ENCODE results near the gene HIBADH. TPM values are rescaled to one million over a fixed set of nuclear protein-coding genes. Genes with fewer than 3 reads are reported as not detected.

HIBADH gene
- total RNA-seq, 1 experiment from 2014 or later, result 31.2 TPM

- intact Hi-C loops (cut with micrococcal nuclease; ENCODE audit: unreplicated experiment), result no loop called here
- BruUV-seq (replicated peaks), result no TSS peak
- DNase-seq (ENCODE audit: low read depth, low spot score) (no peak), ATAC-seq (no peak)
- H3K4me3 ChIP-seq (ENCODE audit: low read depth in 2 of 2, low read length in 2 of 2), result no peak overlapping the region
- ChIA-PET POLR2A (no interaction called here), CTCF (no interaction called here)
- no peaks in the 10 kb centered on the region for H3K9me3 ChIP-seq (ENCODE audit: control insufficient read depth, insufficient read depth, low read depth, low read length)
- no peaks in the 10 kb centered on the region for H3K4me1 ChIP-seq (ENCODE audit: control insufficient read depth, insufficient read depth, low read length)
- H3K27me3 ChIP-seq (ENCODE audit: control insufficient read depth, insufficient read depth, low read length), result peaks cover 6% of the 10 kb centered on the region; the same call in 1 of the 2 replicates
- in situ Hi-C loops (cut with HindIII; ENCODE audit: low pct_unique_long_range_greater_than_20kb, low sequenced_read_pairs), result no loop called here
- H3K36me3 ChIP-seq (ENCODE audit: control insufficient read depth, insufficient read depth, low read length), result no peaks in the 10 kb centered on the region
- no peak overlapping the region for H3K27ac ChIP-seq (ENCODE audit: low read length)
- TF ChIP-seq, protein P1, sequence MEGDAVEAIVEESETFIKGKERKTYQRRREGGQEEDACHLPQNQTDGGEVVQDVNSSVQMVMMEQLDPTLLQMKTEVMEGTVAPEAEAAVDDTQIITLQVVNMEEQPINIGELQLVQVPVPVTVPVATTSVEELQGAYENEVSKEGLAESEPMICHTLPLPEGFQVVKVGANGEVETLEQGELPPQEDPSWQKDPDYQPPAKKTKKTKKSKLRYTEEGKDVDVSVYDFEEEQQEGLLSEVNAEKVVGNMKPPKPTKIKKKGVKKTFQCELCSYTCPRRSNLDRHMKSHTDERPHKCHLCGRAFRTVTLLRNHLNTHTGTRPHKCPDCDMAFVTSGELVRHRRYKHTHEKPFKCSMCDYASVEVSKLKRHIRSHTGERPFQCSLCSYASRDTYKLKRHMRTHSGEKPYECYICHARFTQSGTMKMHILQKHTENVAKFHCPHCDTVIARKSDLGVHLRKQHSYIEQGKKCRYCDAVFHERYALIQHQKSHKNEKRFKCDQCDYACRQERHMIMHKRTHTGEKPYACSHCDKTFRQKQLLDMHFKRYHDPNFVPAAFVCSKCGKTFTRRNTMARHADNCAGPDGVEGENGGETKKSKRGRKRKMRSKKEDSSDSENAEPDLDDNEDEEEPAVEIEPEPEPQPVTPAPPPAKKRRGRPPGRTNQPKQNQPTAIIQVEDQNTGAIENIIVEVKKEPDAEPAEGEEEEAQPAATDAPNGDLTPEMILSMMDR (IDR thresholded peaks at IDR 0.05), result no peak
- TF ChIP-seq SIN3A (IDR thresholded peaks at IDR 0.05; ENCODE audit: borderline replicate concordance, insufficient read depth, low read depth, low read length) (no peak), POLR2AphosphoS5 (IDR thresholded peaks at IDR 0.05; ENCODE audit: low read depth, low read length) (no peak), TCF7L2 (IDR thresholded peaks at IDR 0.05; ENCODE audit: low read depth, low read length) (no peak)
- TF ChIP-seq, protein P2, sequence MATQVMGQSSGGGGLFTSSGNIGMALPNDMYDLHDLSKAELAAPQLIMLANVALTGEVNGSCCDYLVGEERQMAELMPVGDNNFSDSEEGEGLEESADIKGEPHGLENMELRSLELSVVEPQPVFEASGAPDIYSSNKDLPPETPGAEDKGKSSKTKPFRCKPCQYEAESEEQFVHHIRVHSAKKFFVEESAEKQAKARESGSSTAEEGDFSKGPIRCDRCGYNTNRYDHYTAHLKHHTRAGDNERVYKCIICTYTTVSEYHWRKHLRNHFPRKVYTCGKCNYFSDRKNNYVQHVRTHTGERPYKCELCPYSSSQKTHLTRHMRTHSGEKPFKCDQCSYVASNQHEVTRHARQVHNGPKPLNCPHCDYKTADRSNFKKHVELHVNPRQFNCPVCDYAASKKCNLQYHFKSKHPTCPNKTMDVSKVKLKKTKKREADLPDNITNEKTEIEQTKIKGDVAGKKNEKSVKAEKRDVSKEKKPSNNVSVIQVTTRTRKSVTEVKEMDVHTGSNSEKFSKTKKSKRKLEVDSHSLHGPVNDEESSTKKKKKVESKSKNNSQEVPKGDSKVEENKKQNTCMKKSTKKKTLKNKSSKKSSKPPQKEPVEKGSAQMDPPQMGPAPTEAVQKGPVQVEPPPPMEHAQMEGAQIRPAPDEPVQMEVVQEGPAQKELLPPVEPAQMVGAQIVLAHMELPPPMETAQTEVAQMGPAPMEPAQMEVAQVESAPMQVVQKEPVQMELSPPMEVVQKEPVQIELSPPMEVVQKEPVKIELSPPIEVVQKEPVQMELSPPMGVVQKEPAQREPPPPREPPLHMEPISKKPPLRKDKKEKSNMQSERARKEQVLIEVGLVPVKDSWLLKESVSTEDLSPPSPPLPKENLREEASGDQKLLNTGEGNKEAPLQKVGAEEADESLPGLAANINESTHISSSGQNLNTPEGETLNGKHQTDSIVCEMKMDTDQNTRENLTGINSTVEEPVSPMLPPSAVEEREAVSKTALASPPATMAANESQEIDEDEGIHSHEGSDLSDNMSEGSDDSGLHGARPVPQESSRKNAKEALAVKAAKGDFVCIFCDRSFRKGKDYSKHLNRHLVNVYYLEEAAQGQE (IDR thresholded peaks at IDR 0.05; ENCODE audit: insufficient read depth in 1 of 2, low read depth in 2 of 2, low read length in 1 of 2), result no peak
Observed at GRCh38 chr7:27476493-27476892, 186.2 kb downstream of the HIBADH start.

Other genes starting within 250 kb of the HIBADH start
- 125 TPM for gene TAX1BP1, start 77.3 kb upstream of the HIBADH start, total RNA-seq (2021; ENCODE audit: unreplicated experiment)

Data from Panc1 (cell line).